Panc1 (cell line): ENCODE data around the gene TMEM248. TPM values are rescaled to one million over a fixed set of nuclear protein-coding genes. Genes with fewer than 3 reads are reported as not detected.

Source experiments
- ATAC-seq: fragments of 200-7000 bp; cut with Tn5 transposase; 2 replicates; pipeline ENCODE4 v1.9.1; 2020; ENCODE audit warnings: mild to moderate bottlenecking, moderate library complexity
- Bru-seq: library from RNA; stranded (reverse); fragments of 400-500 nt; gene quantifications from one replicate; lab custom pipeline; 2021; lab: Mats Ljungman, UMichigan
- BruChase-seq, 2 experiments: library from RNA; stranded (reverse); fragments of 400-500 nt; gene quantifications; one replicate each; lab custom pipeline; 2021; lab: Mats Ljungman, UMichigan
- BruUV-seq: library from RNA; stranded (reverse); fragments of 400-500 nt; replicated peaks from 2 replicates; lab custom pipeline; 2021; lab: Mats Ljungman, UMichigan
- CTCF ChIA-PET: fragments of 300-600 bp; sonication (Branson Sonifier 250); formaldehyde crosslinking; loops from one replicate; lab custom pipeline; 2022; ENCODE audit warnings: antibody characterized with exemption; lab: Charles Lee
- POLR2A ChIA-PET: fragments of 300-600 bp; sonication (Branson Sonifier 250); formaldehyde crosslinking; loops from one replicate; lab custom pipeline; 2022; ENCODE audit warnings: antibody characterized with exemption; lab: Charles Lee
- DNase-seq: peaks from one replicate; pipeline ENCODE4 v3.0.0-alpha.2; 2010; ENCODE audit warnings: low read depth, low spot score
- H3K27ac ChIP-seq: 2 replicates; pipeline ENCODE4 v1.5.1; 2011; ENCODE audit warnings: mild to moderate bottlenecking, low read length, inconsistent platforms
- H3K27me3 ChIP-seq: fragments of 200-500 bp; sonication (Bioruptor generic); 2 replicates; pipeline ENCODE4 v1.6.0; 2014; ENCODE audit warnings: low read length, inconsistent platforms; ENCODE audit not compliant: control insufficient read depth, insufficient read depth
- H3K36me3 ChIP-seq: fragments of 200-500 bp; sonication (Bioruptor generic); 2 replicates; pipeline ENCODE4 v1.5.1; 2014; ENCODE audit warnings: inconsistent platforms, mild to moderate bottlenecking, low read length, moderate library complexity; ENCODE audit not compliant: control insufficient read depth, insufficient read depth
- H3K4me1 ChIP-seq: 2 replicates; pipeline ENCODE4 v1.5.1; 2011; ENCODE audit warnings: inconsistent platforms, mild to moderate bottlenecking, low read length, moderate library complexity; ENCODE audit not compliant: control insufficient read depth, insufficient read depth
- H3K4me3 ChIP-seq, 2 experiments: 2 replicates each; pipeline ENCODE4 v1.5.1; 2011 to 2012; ENCODE audit warnings: low read depth in 2 of 2, low read length in 2 of 2, mild to moderate bottlenecking in 2 of 2, inconsistent platforms in 1 of 2, moderate library complexity in 1 of 2
- H3K9me3 ChIP-seq: fragments of 200-500 bp; sonication (Bioruptor generic); 2 replicates; pipeline ENCODE4 v1.5.1; 2014; ENCODE audit warnings: low read depth, mild to moderate bottlenecking, inconsistent platforms, low read length, moderate library complexity; ENCODE audit not compliant: control insufficient read depth, insufficient read depth
- CTCF ChIP-seq: fragments of 450-650 bp; IDR thresholded peaks from 2 replicates; pipeline ENCODE4 v1.5.1; 2017; ENCODE audit warnings: mild to moderate bottlenecking
- POLR2AphosphoS5 ChIP-seq: IDR thresholded peaks from 2 replicates; pipeline ENCODE4 v1.6.1; 2012; ENCODE audit warnings: mild to moderate bottlenecking, low read depth, low read length, moderate library complexity
- REST ChIP-seq, 2 experiments: IDR thresholded peaks; 2 replicates each; pipeline ENCODE4 v1.6.1; 2011 to 2012; ENCODE audit warnings: low read depth in 2 of 2, control low read depth in 1 of 2, low read length in 1 of 2, mild to moderate bottlenecking in 1 of 2, moderate library complexity in 1 of 2; ENCODE audit not compliant: insufficient read depth in 1 of 2
- SIN3A ChIP-seq: IDR thresholded peaks from 2 replicates; pipeline ENCODE4 v1.6.1; 2012; ENCODE audit warnings: low read depth, mild to moderate bottlenecking, low read length, moderate library complexity, borderline replicate concordance; ENCODE audit not compliant: insufficient read depth
- TCF7L2 ChIP-seq: IDR thresholded peaks from 2 replicates; pipeline ENCODE4 v1.6.1; 2011; ENCODE audit warnings: mild to moderate bottlenecking, low read depth, low read length, inconsistent platforms
- in situ Hi-C: cut with HindIII; loops from 2 replicates; pipeline ENCODE4 v1.10.0; 2016; ENCODE audit warnings: low sequenced_read_pairs, low pct_unique_long_range_greater_than_20kb
- intact Hi-C: fragments of 100-400 bp; cut with micrococcal nuclease; formaldehyde crosslinking; loops from one replicate; pipeline ENCODE4 v1.10.0; 2022; ENCODE audit not compliant: unreplicated experiment
- long read RNA-seq: library from polyadenylated mRNA; unstranded; transcript quantifications from one replicate; pipeline ENCODE4 v2.0.0, GENCODE V29; 2021; ENCODE audit not compliant: unreplicated experiment
- polyA plus RNA-seq: library from polyadenylated mRNA; unstranded; fragments of >200 nt; gene quantifications from one replicate; pipeline ENCODE4 v1.2.1, GENCODE V29; 2012; ENCODE audit warnings: missing spikeins; ENCODE audit not compliant: insufficient read length
- total RNA-seq: library from RNA; stranded (reverse); gene quantifications from one replicate; pipeline ENCODE4 v1.2.1, GENCODE V29; 2021; ENCODE audit not compliant: unreplicated experiment

Gene TMEM248
- total RNA-seq, result 176 TPM
- 123 TPM for polyA plus RNA-seq
- percentile 92 among the genes with signal in this experiment for Bru-seq, nascent RNA
- percentile 95 among the genes with signal in this experiment for BruChase-seq, experiment 1, labeled RNA remaining after a 2-hour chase
- BruChase-seq, experiment 2, labeled RNA remaining after a 6-hour chase, result percentile 98 among the genes with signal in this experiment
- long read RNA-seq, full-length matches to known transcripts, result 88 of 191 reads
- long read RNA-seq, partial matches to known transcripts, result 85 of 191 reads
- long read RNA-seq, other reads (novel, unspliced or antisense), result 18 of 191 reads

DNA sequence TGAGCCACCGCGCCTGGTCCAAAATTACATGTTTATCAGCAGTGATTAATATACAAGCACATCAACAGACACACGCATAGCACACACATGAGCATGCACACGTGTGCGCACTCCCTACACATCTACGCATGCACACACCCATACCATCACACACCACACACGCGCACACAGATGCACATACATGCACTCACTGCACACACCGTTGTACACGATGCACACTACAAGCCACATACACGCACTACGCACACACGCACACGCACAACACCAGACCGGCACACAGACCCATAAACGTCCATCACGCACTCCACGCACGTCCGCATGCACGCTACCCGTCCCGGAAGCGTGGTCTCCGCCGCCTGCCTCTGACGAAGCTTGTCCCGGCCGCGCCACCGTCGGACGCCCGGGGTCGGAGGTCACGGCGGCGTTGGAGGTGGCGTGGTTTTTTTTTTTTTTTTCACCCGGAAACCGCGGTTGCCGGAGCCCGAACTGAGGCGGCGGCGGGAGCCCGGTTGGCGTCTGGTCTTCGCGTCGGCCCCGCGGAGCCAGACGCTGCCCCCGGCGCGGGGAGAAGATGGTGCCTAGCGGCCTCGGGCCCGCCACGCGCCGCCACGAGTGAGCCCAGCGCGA is at the start of gene TMEM248:
TSS of gene TMEM248 (plus strand) at position 457 of the 627 bp plus-strand sequence. CDS start 20,641 bp downstream, outside the sequence.
- intact Hi-C loops, result no loop called here
- H3K36me3 ChIP-seq, result no peaks in the 10 kb centered on the region; the same call in 1 of the 2 replicates
- ChIA-PET POLR2A (interaction anchor here (0.6 to 0.7 kb wide), 3 partner anchors 15 to 381 kb away, joined by 6 to 16 read pairs (median 11); no protein-coding TSS in a partner anchor), CTCF (no interaction called here)
- in situ Hi-C loops, result no loop called here
- peak within 1 kb of the TSS; percentile 72 to 98 for H3K4me3 ChIP-seq
- H3K4me1 ChIP-seq, result peaks cover 13% of the 10 kb centered on the region
- H3K27me3 ChIP-seq, result no peaks in the 10 kb centered on the region
- BruUV-seq, result no TSS peak
- peak; percentile 82 for DNase-seq
- H3K27ac ChIP-seq, result peak within 1 kb of the TSS; percentile 87
- peak; percentile 96 for ATAC-seq
- TF ChIP-seq POLR2AphosphoS5 (peak; percentile 87), CTCF (no peak), TCF7L2 (peak; percentile 48; the same call in 1 of the 2 replicates), SIN3A (peak; percentile 80; the same call in 1 of the 2 replicates), REST (IDR thresholded peaks at IDR 0.05; ENCODE audit: insufficient read depth in 1 of 2, low read depth in 2 of 2, low read length in 1 of 2) (peak in 1 of 2 experiments; percentile 54; a peak in 1 of 4 replicates)
- H3K9me3 ChIP-seq, result no peaks in the 10 kb centered on the region

DNA sequence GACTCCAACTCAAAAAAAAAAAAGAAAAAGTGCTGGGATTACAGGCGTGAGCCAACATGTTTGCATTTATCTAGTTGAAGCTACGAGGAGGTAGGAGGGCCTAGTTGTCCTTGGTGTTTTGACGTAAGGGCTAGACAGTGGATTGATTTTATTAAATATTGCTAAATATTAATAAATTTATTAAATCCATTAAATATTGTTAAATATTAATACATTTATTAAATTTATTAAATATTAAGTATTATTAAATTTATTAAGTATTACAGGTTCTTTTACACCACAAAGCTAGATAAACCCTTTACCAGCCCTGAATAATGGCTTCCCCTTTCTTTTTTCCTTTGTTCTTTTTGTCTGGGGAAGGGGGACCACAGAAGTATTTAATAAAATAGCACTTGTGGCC is 47.5 kb upstream of the TMEM248 start:
- Histone ChIP-seq H3K9me3 (no peaks in the 10 kb centered on the region), H3K27ac (no peak overlapping the region), H3K36me3 (no peaks in the 10 kb centered on the region), H3K4me3 (no peak overlapping the region), H3K4me1 (no peaks in the 10 kb centered on the region), H3K27me3 (no peaks in the 10 kb centered on the region)
- ChIA-PET POLR2A (no interaction called here), CTCF (no interaction called here)
- intact Hi-C loops (no loop called here), in situ Hi-C loops (no loop called here)
- ATAC-seq, result no peak
- BruUV-seq, result no TSS peak
- TF ChIP-seq CTCF (no peak), POLR2AphosphoS5 (no peak), TCF7L2 (no peak), REST (IDR thresholded peaks at IDR 0.05; ENCODE audit: insufficient read depth in 1 of 2, low read depth in 2 of 2, low read length in 1 of 2) (no peak), SIN3A (no peak)
- no peak for DNase-seq
